Body of pancreas (tissue), 4 donors: ENCODE measurements around the gene GLT8D1. TPM values are rescaled to one million over a fixed set of nuclear protein-coding genes. Genes with fewer than 3 reads are reported as not detected.

Source experiments
- ATAC-seq: fragments of 150-250 bp; one replicate; pipeline ENCODE4 v1.9.1; 2016
- DNase-seq, 4 donors: peaks; one replicate each; pipeline ENCODE4 v3.0.0-alpha.2; 2019
- H3K27ac ChIP-seq, 4 donors: fragments of 200-600 bp; sonication (generic); 1 replicate in 3 of 4; 2 replicates in 1 of 4; pipeline versions ENCODE4 v1.5.1 to v1.6.1; 2016 to 2019; ENCODE audit warnings: mild to moderate bottlenecking in 1 of 4, mixed read lengths in 1 of 4, moderate library complexity in 1 of 4
- H3K27me3 ChIP-seq, 2 donors: fragments of 200-600 bp; sonication (generic); one replicate each; pipeline ENCODE4 v1.6.0; 2016; ENCODE audit warnings: mild to moderate bottlenecking in 1 of 2
- H3K36me3 ChIP-seq, 2 donors: fragments of 200-600 bp; sonication (generic); replicated peaks in 1 of 2; 2 replicates each; pipeline ENCODE4 v1.5.1; 2016; ENCODE audit warnings: low read depth in 2 of 2; ENCODE audit not compliant: insufficient read depth in 1 of 2
- H3K4me1 ChIP-seq: fragments of 200-600 bp; sonication (generic); one replicate; pipeline ENCODE4 v1.6.0; 2016
- H3K4me3 ChIP-seq, 2 donors: fragments of 200-600 bp; sonication (generic); 1 replicate in 1 of 2; 2 replicates in 1 of 2; pipeline ENCODE4 v1.5.1; 2016 to 2019
- H3K9me3 ChIP-seq, 3 donors: fragments of 200-600 bp; sonication (generic); 1 replicate in 2 of 3; 2 replicates in 1 of 3; pipeline ENCODE4 v1.5.1; 2016
- CTCF ChIP-seq, 7 experiments: fragments of 450-650 bp in 4 of 7; fragments of 200-600 bp in 3 of 7; sonication (generic) in 3 of 7; IDR thresholded peaks; one replicate each; pipeline ENCODE4 v1.5.1; 2016 to 2019; ENCODE audit warnings: antibody characterized with exemption in 7 of 7
- POLR2A ChIP-seq, 3 donors: fragments of 450-650 bp; IDR thresholded peaks; one replicate each; pipeline ENCODE4 v1.6.1; 2016; ENCODE audit warnings: antibody characterized with exemption in 3 of 3, mild to moderate bottlenecking in 2 of 3
- WGBS, 2 donors: methylation state at CpG; one replicate each; pipeline ENCODE4 v1.1.5; 2017; 5-methylcytosine and 5-hydroxymethylcytosine counted together
- intact Hi-C: fragments of 100-400 bp; cut with DNase I; formaldehyde crosslinking; loops from one replicate; pipeline ENCODE4 v1.15.1; 2023
- total RNA-seq, 2 donors: library from RNA; depleted of rRNA; stranded (reverse); fragments of >200 nt; gene quantifications; one replicate each; pipeline ENCODE4 v1.1.0, GENCODE V29; 2016

GLT8D1 gene
- total RNA-seq, 2 donors from 2014 or later = 43.8 to 92.0 TPM

- WGBS, 2 donors = 83 to 86% methylated on average over 9 of the region's 9 CpGs
Measured at GRCh38 chr3:52670621-52671521, 34.7 kb downstream of the GLT8D1 start.

GRCh38 chr3:52663098-52663497 is 42.5 kb downstream of the GLT8D1 start:
- ATAC-seq (no peak), DNase-seq (no peak)
- no peak for TF ChIP-seq POLR2A (IDR thresholded peaks at IDR 0.05)
- no peaks in the 10 kb centered on the region for H3K9me3 ChIP-seq
- H3K36me3 ChIP-seq = peaks cover 5 to 29% of the 10 kb centered on the region in 2 donors
- WGBS, 2 donors = 57 to 73% methylated on average over 3 of the region's 3 CpGs
- no peak overlapping the region for H3K4me3 ChIP-seq
- no peaks in the 10 kb centered on the region for H3K4me1 ChIP-seq
- H3K27ac ChIP-seq = no peak overlapping the region
- intact Hi-C loops = no loop called here
- H3K27me3 ChIP-seq = no peaks in the 10 kb centered on the region

More at GRCh38 chr3:52670621-52671521, 34.7 kb downstream of the GLT8D1 start:
- DNase-seq (peak in 1 of 4 donors; percentile 38), ATAC-seq (peak; percentile 48)
- H3K36me3 ChIP-seq = peaks cover 5 to 24% of the 10 kb centered on the region in 2 donors
- no peaks in the 10 kb centered on the region for H3K4me1 ChIP-seq
- no peak for TF ChIP-seq CTCF (IDR thresholded peaks at IDR 0.05)
- no peak for TF ChIP-seq POLR2A (IDR thresholded peaks at IDR 0.05)
- intact Hi-C loops = no loop called here
- no peak overlapping the region for H3K27ac ChIP-seq
- H3K9me3 ChIP-seq = no peaks in the 10 kb centered on the region
- no peaks in the 10 kb centered on the region for H3K27me3 ChIP-seq
- no peak overlapping the region for H3K4me3 ChIP-seq

GRCh38 chr3:52660046-52660445 is 45.5 kb downstream of the GLT8D1 start:
- DNase-seq (no peak), ATAC-seq (no peak)
- intact Hi-C loops = no loop called here
- Histone ChIP-seq H3K27me3 (no peaks in the 10 kb centered on the region), H3K36me3 (peaks cover 9 to 36% of the 10 kb centered on the region in 2 donors), H3K9me3 (no peaks in the 10 kb centered on the region), H3K4me1 (no peaks in the 10 kb centered on the region), H3K4me3 (no peak overlapping the region), H3K27ac (no peak overlapping the region)
- TF ChIP-seq CTCF (IDR thresholded peaks at IDR 0.05) (no peak), POLR2A (IDR thresholded peaks at IDR 0.05) (no peak)
- 75 to 89% methylated on average over 3 of the region's 3 CpGs for WGBS, 2 donors

GRCh38 chr3:52655895-52656294 is 49.7 kb downstream of the GLT8D1 start:
- peaks cover 9 to 41% of the 10 kb centered on the region in 2 donors for H3K36me3 ChIP-seq
- no peaks in the 10 kb centered on the region for H3K4me1 ChIP-seq
- WGBS, 2 donors = 85 to 92% methylated on average over 3 of the region's 3 CpGs
- ATAC-seq (no peak), DNase-seq (no peak)
- no peak overlapping the region for H3K27ac ChIP-seq
- H3K4me3 ChIP-seq = no peak overlapping the region
- H3K27me3 ChIP-seq = no peaks in the 10 kb centered on the region
- TF ChIP-seq CTCF (IDR thresholded peaks at IDR 0.05) (no peak), POLR2A (IDR thresholded peaks at IDR 0.05) (no peak)
- intact Hi-C loops = no loop called here
- no peaks in the 10 kb centered on the region for H3K9me3 ChIP-seq

GRCh38 chr3:52651592-52651991 is 54.0 kb downstream of the GLT8D1 start:
- no peak overlapping the region for H3K4me3 ChIP-seq
- no peaks in the 10 kb centered on the region for H3K27me3 ChIP-seq
- intact Hi-C loops = no loop called here
- H3K36me3 ChIP-seq = peaks cover 4 to 41% of the 10 kb centered on the region in 2 donors
- H3K9me3 ChIP-seq = no peaks in the 10 kb centered on the region
- TF ChIP-seq POLR2A (IDR thresholded peaks at IDR 0.05) = no peak
- no peak for TF ChIP-seq CTCF (IDR thresholded peaks at IDR 0.05)
- no peak for DNase-seq
- no peaks in the 10 kb centered on the region for H3K4me1 ChIP-seq
- ATAC-seq = no peak
- H3K27ac ChIP-seq = no peak overlapping the region
